ENCODE measurements around the gene KIF7.

KIF7 gene

GRCh38 chr15:89668171-89668570, 12.9 kb upstream of the KIF7 start:
- no peak for DNase-seq

GRCh38 chr15:89667706-89667960, 12.4 kb upstream of the KIF7 start:
- DNase-seq = no peak

GRCh38 chr15:89666858-89667705, 11.8 kb upstream of the KIF7 start:
- no peak for DNase-seq

GRCh38 chr15:89666184-89666857, 11.1 kb upstream of the KIF7 start:
- peak in 1 of 2 experiments; percentile 18 for DNase-seq

GRCh38 chr15:89665449-89666181, 10.3 kb upstream of the KIF7 start:
- DNase-seq = peak in 1 of 2 experiments; percentile 67

GRCh38 chr15:89664441-89665350, 9.4 kb upstream of the KIF7 start:
- peak; percentile 77 to 84 for DNase-seq

- no peak for DNase-seq
These were observed 7.8 kb upstream of the KIF7 start for GRCh38 chr15:89662893-89663626.

- DNase-seq = no peak
These were observed 5.3 kb upstream of the KIF7 start for GRCh38 chr15:89660556-89660955.

GRCh38 chr15:89659295-89659694, 4.0 kb upstream of the KIF7 start:
- no peak for DNase-seq

GRCh38 chr15:89657686-89658200, 2.5 kb upstream of the KIF7 start:
- no peak for DNase-seq

GRCh38 chr15:89656116-89656815, 999 bp upstream of the KIF7 start:
- DNase-seq = no peak

- DNase-seq = no peak
These were observed 936 bp downstream of the KIF7 start for GRCh38 chr15:89654301-89654761.

- DNase-seq = no peak
These were observed 1.7 kb downstream of the KIF7 start for GRCh38 chr15:89653578-89653977.

GRCh38 chr15:89652666-89653065, 2.6 kb downstream of the KIF7 start:
- DNase-seq = no peak

GRCh38 chr15:89652131-89652530, 3.1 kb downstream of the KIF7 start:
- no peak for DNase-seq

- no peak for DNase-seq
These were observed 5.6 kb downstream of the KIF7 start for GRCh38 chr15:89649716-89650115.

- DNase-seq = no peak
These were observed 6.1 kb downstream of the KIF7 start for GRCh38 chr15:89649013-89649625.

- DNase-seq = no peak
These were observed 6.9 kb downstream of the KIF7 start for GRCh38 chr15:89648106-89649012.

GRCh38 chr15:89647191-89647851, 7.9 kb downstream of the KIF7 start:
- DNase-seq = peak; percentile 8 to 78

All from NCI-H526 (cell line).